ENCODE data around the gene TRPM2. TPM values are rescaled to one million over a fixed set of nuclear protein-coding genes. Genes with fewer than 3 reads are reported as not detected.
"Not testable (repeated sequence)": the region's sequence is repeated elsewhere in the genome, so short reads cannot be mapped to it uniquely, and the experiment has no call there.

The TRPM2 gene
- polyA plus RNA-seq, 3 donors: 0.98 to 1.3 (median 1.2) TPM

GRCh38 chr21:44459712-44460440 lies 106.5 kb downstream of the TRPM2 start:
- no peak for DNase-seq

DNA sequence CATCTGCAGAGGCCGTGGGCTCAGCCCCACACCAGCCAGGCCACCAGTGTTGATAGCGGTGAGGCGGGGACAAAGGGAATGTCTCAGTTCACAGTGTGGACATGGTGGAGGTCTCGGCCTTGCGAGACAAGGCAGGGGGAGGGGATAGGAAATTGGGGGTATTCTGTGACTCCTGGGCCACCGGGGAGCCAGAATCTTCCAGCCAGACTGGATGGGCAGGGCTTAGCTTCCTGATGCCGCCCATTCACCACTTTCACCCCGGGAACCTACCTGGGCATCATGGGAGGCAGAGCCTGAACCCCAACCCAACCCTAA lies 107.0 kb downstream of the TRPM2 start:
- DNase-seq: no peak

- DNase-seq: no peak
Measured at GRCh38 chr21:44461005-44461404, 107.6 kb downstream of the TRPM2 start.

DNA sequence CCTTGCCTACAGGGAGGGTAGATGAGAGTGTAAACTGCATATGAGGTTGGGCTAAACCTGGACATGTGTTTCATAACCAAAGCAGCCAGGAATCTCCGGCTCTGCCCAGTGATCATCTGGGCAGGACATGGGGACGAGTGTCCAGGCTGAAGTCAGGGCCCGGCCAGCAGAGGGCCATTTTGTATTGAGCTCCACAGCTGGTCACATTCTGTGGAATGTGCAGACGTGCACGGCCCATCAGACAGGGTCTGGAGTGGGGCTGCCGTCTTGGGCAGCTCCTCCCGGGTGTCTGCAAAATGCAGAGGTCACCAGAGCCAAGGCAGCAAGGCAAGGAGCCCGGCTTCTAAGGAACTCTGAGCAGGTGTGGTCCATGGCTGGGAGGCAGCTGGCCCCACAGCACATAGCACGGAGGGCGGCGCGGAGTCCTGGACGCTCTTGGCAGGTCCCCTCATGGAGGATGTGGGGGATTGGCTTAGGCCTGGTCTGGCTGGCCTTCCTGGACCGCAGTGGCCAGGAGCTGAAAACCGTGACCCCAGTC lies 108.1 kb downstream of the TRPM2 start:
- DNase-seq: no peak

DNA sequence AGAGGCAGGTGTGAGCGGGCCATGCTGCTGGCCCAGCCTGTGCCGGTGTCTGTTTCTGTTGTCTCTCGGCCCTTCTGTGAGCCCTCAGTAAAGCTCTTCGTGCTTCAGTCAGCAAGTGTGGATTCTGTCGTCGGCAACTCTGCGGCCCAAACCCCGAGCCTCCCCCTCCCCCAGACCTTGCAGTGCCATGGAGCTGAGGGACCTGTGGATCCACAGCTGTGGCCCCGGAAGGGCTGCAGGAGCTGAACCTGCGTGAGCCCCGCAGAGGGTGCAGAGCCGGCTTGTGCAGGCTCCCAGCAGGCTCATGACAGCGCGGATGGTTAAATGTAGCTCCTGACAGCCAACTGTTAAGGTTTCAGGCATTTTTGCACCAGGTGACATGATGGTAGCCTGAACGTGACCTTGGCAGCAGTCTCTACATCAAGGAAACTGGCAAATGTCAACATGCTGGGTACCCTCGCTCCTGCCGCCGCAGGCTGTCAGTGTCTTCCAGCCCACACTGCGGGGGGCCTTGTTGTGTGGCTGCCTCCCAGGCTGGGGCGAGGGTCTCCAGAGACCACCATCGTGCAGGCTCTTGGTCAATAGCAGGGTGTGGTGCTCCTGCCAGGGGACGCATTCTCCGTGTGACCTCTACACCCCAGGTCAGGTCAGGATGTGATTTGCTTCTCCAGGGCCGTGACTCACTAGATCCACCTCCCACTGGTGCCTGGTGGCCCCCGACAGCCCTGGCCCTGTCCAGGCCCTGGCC lies 108.8 kb downstream of the TRPM2 start:
- DNase-seq: no peak

DNA sequence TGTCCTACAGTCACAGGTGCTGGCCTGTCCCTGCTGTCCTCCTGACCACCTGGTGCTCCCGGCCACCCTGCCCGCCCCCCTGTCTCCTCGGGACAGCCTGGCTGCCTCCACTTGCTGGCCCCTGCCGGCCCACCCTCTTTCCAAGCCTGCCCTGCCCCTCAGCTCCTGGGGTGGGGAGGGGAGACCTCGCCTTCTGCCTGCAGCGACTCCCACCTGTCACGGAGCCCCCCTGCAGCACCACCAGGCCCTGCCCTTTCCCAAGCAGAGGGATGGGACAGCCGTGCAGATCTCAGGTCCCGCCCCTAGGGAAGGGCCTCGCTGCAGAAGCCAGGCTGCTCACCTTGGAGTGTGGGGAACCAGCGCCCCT lies 109.4 kb downstream of the TRPM2 start:
- DNase-seq: no peak

DNA sequence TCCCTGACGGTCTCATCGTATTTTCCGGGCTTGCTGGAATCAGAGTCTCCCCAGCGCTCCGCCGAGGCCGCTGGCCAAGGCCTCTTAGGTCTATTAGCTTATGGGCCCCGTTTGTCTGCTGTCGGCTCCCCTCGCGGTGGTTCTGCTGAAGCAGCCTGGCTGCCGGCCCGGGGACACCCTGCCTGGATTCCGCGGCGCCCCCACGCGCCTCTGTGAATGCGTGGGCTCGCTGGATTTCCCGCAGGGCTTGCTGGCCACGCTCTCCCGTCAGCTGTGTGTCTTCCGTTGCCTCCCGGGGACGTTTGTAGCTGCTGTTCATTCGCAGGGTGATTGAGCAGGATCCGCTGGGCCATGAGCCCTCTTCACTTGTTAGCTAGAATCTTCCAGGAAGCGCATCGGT lies 110.3 kb downstream of the TRPM2 start:
- no peak for DNase-seq

GRCh38 chr21:44464351-44464750 lies 110.9 kb downstream of the TRPM2 start:
- no peak for DNase-seq

- DNase-seq: no peak
Measured at GRCh38 chr21:44466351-44466954, 113.0 kb downstream of the TRPM2 start.

DNA sequence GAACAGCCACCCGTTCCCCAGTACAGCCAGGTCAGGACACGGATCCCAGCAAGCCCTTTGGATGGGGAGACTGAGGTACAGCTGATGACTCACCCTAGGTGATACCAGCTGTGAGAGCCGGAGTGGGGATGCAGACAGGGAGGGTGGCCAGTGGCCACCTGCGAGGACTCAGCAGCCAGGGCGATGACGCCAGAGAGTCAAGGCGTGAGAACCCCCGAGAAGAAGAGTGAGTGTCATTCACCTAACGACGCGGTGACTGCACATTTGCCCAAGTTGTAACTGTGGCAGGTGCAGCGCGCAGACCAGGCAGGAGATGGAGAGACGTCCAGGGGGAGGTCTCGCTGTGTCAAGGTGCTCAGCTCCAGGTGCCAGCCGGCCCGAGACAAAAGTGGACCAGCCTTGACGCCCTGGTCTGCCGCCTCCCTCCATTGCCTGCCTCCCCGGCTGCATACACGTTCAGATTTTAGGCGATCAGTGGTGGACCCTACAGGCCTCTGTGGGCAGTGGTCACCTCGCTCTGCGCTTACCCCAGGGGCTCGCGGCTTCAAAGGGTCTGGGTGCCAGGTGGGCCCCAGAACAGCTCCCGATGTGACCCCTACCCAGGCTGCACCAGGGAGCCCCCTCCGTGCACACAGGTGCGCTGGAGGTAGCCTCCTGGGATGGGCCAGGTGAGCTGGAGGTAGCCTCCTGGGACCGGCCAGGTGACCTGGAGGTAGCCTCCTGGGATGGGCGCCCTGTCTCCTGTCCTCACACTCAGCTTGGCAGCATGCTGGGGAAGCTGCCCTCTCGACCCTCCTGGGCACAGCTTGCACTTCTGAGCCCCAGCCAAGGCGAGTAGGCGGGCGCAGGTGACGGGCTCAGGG lies 113.8 kb downstream of the TRPM2 start:
- no peak for DNase-seq

GRCh38 chr21:44467859-44468195 lies 114.4 kb downstream of the TRPM2 start:
- no peak for DNase-seq

- DNase-seq: no peak
Measured at GRCh38 chr21:44471341-44471740, 117.9 kb downstream of the TRPM2 start.

DNA sequence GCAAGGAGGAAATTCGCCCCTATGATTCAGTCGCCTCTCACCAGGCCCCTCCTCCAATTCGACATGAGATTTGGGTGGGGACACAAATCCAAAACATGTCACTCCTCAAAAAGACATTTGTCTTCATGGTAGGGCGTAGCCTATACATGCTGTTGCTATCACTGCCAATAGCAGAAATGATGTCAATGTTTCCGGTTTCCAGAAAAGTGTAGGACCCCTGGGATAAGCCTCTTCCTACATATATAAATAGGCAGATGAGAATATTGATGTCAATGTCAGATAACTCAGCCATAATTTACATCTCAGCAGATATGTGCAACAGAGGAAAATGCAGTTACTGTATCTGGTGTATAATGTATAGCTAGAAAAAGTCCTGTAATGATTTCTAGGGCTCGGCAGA lies 118.6 kb downstream of the TRPM2 start:
- DNase-seq: no peak

DNA sequence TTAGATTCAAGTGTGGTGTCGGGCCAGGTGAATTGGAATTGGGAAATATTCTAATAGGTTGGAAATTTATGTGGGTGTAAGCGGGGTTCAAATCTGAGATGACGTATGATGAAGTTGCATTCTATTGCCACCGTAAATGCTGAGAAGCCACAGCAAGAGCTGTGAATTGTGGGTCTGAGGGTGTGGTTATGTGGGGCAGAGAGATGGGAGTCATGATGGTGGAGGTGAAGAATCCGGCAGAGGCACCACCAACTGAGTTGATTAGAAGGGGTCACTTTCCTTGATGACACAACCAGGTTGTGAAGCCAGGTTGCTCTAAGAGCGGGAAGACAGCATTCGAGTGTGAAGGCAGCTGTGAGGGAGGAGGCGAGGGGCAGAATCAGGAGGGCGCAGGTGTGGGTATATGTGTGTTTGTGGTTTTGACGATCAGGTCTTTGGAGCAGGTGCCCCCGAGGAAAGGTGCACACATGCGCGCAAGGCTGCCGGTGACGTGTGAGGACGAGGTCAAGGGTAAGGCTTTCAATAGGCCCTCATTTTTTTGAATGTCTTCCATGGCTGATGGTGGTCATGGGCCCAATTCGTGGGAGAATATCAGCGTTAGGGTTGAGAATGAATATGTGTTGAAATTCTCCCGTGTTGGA lies 120.6 kb downstream of the TRPM2 start:
- DNase-seq: no peak

- DNase-seq: no peak
Measured at GRCh38 chr21:44475266-44475845, 121.9 kb downstream of the TRPM2 start.

GRCh38 chr21:44477131-44477530 lies 123.7 kb downstream of the TRPM2 start:
- DNase-seq: no peak

GRCh38 chr21:44477712-44478111 lies 124.3 kb downstream of the TRPM2 start:
- DNase-seq: no peak

DNA sequence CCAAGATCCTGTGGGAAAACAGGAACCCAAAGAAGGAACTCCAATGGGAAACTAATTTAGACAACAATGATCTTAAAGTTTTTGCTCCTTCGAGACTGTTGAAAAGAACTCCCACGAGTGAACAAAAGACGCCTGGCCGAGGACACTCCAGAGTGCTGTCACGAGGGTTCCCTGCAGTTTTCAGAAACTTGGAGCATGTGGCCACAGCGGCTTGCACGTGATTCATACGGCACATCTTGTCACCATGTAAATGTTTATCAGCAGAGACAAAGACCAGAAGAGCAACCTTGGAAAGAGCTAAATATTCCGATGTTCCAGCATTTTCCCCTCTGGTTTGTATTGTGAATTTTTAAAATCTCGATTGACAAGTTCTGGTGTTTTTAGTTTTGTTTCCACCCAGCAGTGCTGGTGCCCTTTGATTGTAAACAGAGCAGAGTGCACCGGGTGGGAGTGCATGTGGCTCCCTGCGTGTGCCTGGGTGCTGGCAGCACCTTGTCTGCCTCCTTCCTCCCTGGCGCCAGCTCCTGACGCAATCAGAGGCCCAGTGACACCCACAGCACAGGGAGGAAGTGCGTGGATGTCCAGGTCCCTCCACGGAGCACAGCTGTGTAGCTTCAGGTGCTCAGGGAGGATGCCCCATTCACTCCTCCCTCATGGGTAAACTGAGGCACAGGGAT lies 124.8 kb downstream of the TRPM2 start:
- no peak for DNase-seq

DNA sequence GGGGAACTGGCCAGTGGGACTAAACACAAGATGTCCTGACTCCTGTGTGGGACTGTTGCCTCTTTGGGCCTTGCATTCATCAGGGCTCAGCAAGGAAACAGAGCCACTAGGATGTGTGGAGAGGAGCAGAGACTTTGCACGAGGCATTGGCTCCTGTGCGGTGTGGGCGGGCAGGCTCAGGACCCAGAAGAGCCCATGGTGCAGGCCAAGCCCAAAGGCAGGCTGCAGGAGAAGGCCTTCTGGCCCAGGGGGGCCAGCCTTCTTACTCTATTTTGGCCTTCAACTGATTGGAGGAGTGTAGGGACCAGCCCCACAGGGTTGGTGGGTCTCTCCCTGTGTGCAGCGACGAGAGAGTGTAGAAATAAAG lies 125.4 kb downstream of the TRPM2 start:
- no peak for DNase-seq

GRCh38 chr21:44479556-44480199 lies 126.3 kb downstream of the TRPM2 start:
- DNase-seq: not testable (repeated sequence)
